ENCODE measurements around the gene RPTOR. TPM values are rescaled to one million over a fixed set of nuclear protein-coding genes. Genes with fewer than 3 reads are reported as not detected.

Gene RPTOR
- total RNA-seq, 1 experiment from 2014 or later = 25.1 TPM

DNA sequence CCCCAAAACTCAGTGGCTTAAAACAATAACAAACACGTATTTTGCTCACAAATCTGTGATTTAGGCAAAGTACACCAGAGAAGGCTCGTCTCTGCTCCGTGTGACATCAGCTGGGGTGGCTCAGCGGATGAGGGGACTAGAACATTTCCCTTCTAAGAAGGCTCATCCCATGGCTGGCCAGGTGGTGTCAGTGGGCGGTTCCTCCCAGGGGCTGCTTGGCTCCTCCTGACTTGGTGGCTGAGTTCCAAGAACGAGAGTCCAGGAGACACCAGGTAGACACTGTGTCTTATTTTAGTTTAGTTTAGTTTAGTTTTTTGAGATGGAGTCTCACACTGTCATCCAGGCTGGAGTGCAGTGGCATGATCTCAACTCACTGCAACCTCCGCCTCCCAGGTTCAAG lies 441.4 kb downstream of the RPTOR start:
- Histone ChIP-seq H2BK120ac (ENCODE audit: low read depth, low read length, poor library complexity, severe bottlenecking) (no peak overlapping the region), H3K27me3 (ENCODE audit: insufficient read depth, low read length) (no peaks in the 10 kb centered on the region), H2BK12ac (ENCODE audit: insufficient read length, low read depth, low read length) (no peak overlapping the region), H4K5ac (ENCODE audit: insufficient read length, low read depth, low read length) (no peak overlapping the region), H3K4ac (ENCODE audit: low read depth, low read length) (no peak overlapping the region), H3K79me1 (ENCODE audit: insufficient read depth, low read depth, low read length, poor library complexity, severe bottlenecking) (no peaks in the 10 kb centered on the region), H4K91ac (ENCODE audit: insufficient read length, low read depth, low read length) (no peak overlapping the region), H3K18ac (ENCODE audit: insufficient read length, low read depth, low read length) (no peak overlapping the region), H3K4me1 (ENCODE audit: insufficient read depth, low read length) (no peaks in the 10 kb centered on the region), H3K23me2 (ENCODE audit: insufficient read length, low read depth, low read length, poor library complexity, severe bottlenecking) (no peaks in the 10 kb centered on the region), H3T11ph (ENCODE audit: low read length) (no peak overlapping the region), H4K8ac (replicated peaks; ENCODE audit: insufficient read length, low read depth, low read length) (no peak overlapping the region), H3K79me2 (ENCODE audit: insufficient read depth, low read length) (no peaks in the 10 kb centered on the region), H4K20me1 (ENCODE audit: control insufficient read depth, insufficient read depth, insufficient read length) (no peaks in the 10 kb centered on the region), H2BK5ac (ENCODE audit: insufficient read length, low read length) (no peak overlapping the region), H3K23ac (ENCODE audit: insufficient read length, low read depth, low read length) (no peak overlapping the region), H3K14ac (ENCODE audit: insufficient read depth, low read length) (no peak overlapping the region), H3K56ac (ENCODE audit: insufficient read length, low read depth, low read length) (no peak overlapping the region), H3K9me3 (ENCODE audit: control insufficient read depth, low read depth, low read length) (no peaks in the 10 kb centered on the region), H2AK5ac (ENCODE audit: insufficient read length, low read length) (no peak overlapping the region), H2BK15ac (ENCODE audit: low read depth, low read length) (no peak overlapping the region), H3K4me2 (ENCODE audit: insufficient read depth, insufficient read length, low read length) (no peak overlapping the region), H2AFZ (ENCODE audit: low read length) (no peak overlapping the region), H2BK20ac (ENCODE audit: low read depth, low read length, poor library complexity, severe bottlenecking) (no peak overlapping the region), H3K27ac (ENCODE audit: insufficient read length, low read depth, low read length) (no peak overlapping the region), H3K9ac (ENCODE audit: extremely low read depth, insufficient read length, low read length) (no peak overlapping the region)
- no CpG with 5 or more reads among the region's 7 CpGs for WGBS (ENCODE audit: extremely low coverage, insufficient read length, low lambda C conversion rate)
- Mint-ChIP-seq H3K36me3 (ENCODE audit: insufficient read depth in 1 of 3, low read depth in 3 of 3) (no peaks in the 10 kb centered on the region; a peak in 1 of 7 replicates), H3K9me3 (no peaks in the 10 kb centered on the region), H3K27me3 (ENCODE audit: low read depth) (peaks cover 56% of the 10 kb centered on the region), H3K27ac (no peak overlapping the region), H3K4me1 (peaks cover 6 to 17% of the 10 kb centered on the region in 2 experiments), H3K4me3 (no peak overlapping the region)
- DNase-seq = no peak
- TF ChIP-seq, protein P1, sequence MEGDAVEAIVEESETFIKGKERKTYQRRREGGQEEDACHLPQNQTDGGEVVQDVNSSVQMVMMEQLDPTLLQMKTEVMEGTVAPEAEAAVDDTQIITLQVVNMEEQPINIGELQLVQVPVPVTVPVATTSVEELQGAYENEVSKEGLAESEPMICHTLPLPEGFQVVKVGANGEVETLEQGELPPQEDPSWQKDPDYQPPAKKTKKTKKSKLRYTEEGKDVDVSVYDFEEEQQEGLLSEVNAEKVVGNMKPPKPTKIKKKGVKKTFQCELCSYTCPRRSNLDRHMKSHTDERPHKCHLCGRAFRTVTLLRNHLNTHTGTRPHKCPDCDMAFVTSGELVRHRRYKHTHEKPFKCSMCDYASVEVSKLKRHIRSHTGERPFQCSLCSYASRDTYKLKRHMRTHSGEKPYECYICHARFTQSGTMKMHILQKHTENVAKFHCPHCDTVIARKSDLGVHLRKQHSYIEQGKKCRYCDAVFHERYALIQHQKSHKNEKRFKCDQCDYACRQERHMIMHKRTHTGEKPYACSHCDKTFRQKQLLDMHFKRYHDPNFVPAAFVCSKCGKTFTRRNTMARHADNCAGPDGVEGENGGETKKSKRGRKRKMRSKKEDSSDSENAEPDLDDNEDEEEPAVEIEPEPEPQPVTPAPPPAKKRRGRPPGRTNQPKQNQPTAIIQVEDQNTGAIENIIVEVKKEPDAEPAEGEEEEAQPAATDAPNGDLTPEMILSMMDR (conservative IDR thresholded peaks at IDR 0.05) = no peak

Measured in H9 (cell line).